RWPE2 (cell line): ENCODE data around the gene GBE1.

Experiments
- ATAC-seq: fragments of 200-7000 bp; cut with Tn5 transposase; 3 replicates; pipeline ENCODE4 v1.9.1; 2021; ENCODE audit warnings: low read depth
- DNase-seq: peaks from one replicate; pipeline ENCODE4 v3.0.0-alpha.2; 2020; ENCODE audit warnings: low spot score
- H3K27ac ChIP-seq: fragments of 450-650 bp; 2 replicates; pipeline ENCODE4 v1.5.1; 2017; ENCODE audit warnings: mild to moderate bottlenecking; ENCODE audit not compliant: poor library complexity, severe bottlenecking
- H3K27me3 ChIP-seq: fragments of 250-450 bp; sonication (Bioruptor Pico); 2 replicates; pipeline ENCODE4 v1.5.1; 2021; ENCODE audit warnings: mild to moderate bottlenecking, moderate library complexity; ENCODE audit not compliant: insufficient read depth, poor library complexity, severe bottlenecking
- H3K36me3 ChIP-seq: fragments of 250-450 bp; sonication (Bioruptor Pico); 2 replicates; pipeline ENCODE4 v1.5.1; 2020; ENCODE audit warnings: low read depth, mild to moderate bottlenecking, moderate library complexity
- H3K4me1 ChIP-seq: fragments of 250-450 bp; sonication (Bioruptor Pico); 2 replicates; pipeline ENCODE4 v1.5.1; 2021; ENCODE audit warnings: mild to moderate bottlenecking, moderate library complexity; ENCODE audit not compliant: insufficient read depth, poor library complexity, severe bottlenecking
- H3K4me3 ChIP-seq: fragments of 250-450 bp; sonication (Bioruptor Pico); 2 replicates; pipeline ENCODE4 v1.5.1; 2021; ENCODE audit warnings: mild to moderate bottlenecking, moderate library complexity; ENCODE audit not compliant: severe bottlenecking
- H3K9me3 ChIP-seq: fragments of 250-450 bp; sonication (Bioruptor Pico); 2 replicates; pipeline ENCODE4 v1.5.1; 2021; ENCODE audit warnings: mild to moderate bottlenecking, moderate library complexity; ENCODE audit not compliant: severe bottlenecking
- CTCF ChIP-seq: fragments of 450-650 bp; IDR thresholded peaks from one replicate; pipeline ENCODE4 v1.5.1; 2017; ENCODE audit warnings: mild to moderate bottlenecking, moderate library complexity; ENCODE audit not compliant: poor library complexity, severe bottlenecking

Gene GBE1

GRCh38 chr3:81709606-81710005 is 51.8 kb downstream of the GBE1 start:
- ATAC-seq, result no peak
- TF ChIP-seq CTCF, result no peak
- no peaks in the 10 kb centered on the region for H3K27me3 ChIP-seq
- no peak overlapping the region for H3K27ac ChIP-seq
- no peaks in the 10 kb centered on the region for H3K9me3 ChIP-seq
- H3K4me1 ChIP-seq, result no peaks in the 10 kb centered on the region
- no peaks in the 10 kb centered on the region for H3K36me3 ChIP-seq
- no peak overlapping the region for H3K4me3 ChIP-seq
- DNase-seq, result no peak

DNA sequence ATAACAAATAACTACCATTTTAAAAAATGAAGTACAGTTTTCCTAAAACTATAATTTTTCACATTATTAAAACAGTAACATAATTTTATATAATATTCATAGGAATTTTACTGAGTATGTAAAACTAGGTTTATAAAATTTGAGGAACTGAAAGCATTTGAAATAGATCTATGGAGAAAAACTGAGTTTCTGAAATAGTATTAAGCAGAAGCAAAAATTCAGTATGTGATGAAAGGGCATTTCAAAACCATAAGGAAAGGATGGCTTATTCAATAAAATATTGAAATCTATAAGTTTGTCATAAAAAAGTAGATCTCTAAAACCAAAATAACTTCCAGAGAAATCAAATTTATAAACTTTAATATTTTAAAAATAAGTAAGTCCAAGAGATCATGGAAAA is 53.4 kb downstream of the GBE1 start:
- H3K4me3 ChIP-seq, result no peak overlapping the region
- TF ChIP-seq CTCF, result no peak
- ATAC-seq (no peak), DNase-seq (no peak)
- no peaks in the 10 kb centered on the region for H3K36me3 ChIP-seq
- H3K27ac ChIP-seq, result no peak overlapping the region
- H3K9me3 ChIP-seq, result no peaks in the 10 kb centered on the region
- H3K27me3 ChIP-seq, result no peaks in the 10 kb centered on the region
- H3K4me1 ChIP-seq, result no peaks in the 10 kb centered on the region

DNA sequence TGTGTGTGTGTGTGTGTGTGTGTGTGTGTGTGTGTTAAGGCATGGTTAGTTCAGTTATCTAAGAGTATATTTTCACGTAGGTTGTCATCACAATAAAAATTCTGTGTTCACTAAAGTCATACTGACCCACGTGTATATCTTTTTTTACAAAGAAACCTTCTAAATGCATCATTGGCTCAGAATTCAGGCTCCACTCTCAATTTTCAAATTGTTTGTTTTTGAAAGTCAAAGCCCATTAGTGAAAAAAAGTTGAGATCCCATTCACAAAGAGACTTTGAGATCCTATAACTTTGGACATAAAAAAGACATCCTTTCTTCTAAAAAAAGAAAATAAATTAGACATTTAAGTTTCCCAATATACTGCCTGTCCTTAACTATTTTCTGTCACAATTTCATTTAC is 59.3 kb downstream of the GBE1 start:
- TF ChIP-seq CTCF, result no peak
- H3K4me3 ChIP-seq, result no peak overlapping the region
- no peaks in the 10 kb centered on the region for H3K27me3 ChIP-seq
- no peaks in the 10 kb centered on the region for H3K4me1 ChIP-seq
- ATAC-seq, result no peak
- peaks cover 4% of the 10 kb centered on the region for H3K36me3 ChIP-seq
- no peaks in the 10 kb centered on the region for H3K9me3 ChIP-seq
- no peak for DNase-seq
- no peak overlapping the region for H3K27ac ChIP-seq

DNA sequence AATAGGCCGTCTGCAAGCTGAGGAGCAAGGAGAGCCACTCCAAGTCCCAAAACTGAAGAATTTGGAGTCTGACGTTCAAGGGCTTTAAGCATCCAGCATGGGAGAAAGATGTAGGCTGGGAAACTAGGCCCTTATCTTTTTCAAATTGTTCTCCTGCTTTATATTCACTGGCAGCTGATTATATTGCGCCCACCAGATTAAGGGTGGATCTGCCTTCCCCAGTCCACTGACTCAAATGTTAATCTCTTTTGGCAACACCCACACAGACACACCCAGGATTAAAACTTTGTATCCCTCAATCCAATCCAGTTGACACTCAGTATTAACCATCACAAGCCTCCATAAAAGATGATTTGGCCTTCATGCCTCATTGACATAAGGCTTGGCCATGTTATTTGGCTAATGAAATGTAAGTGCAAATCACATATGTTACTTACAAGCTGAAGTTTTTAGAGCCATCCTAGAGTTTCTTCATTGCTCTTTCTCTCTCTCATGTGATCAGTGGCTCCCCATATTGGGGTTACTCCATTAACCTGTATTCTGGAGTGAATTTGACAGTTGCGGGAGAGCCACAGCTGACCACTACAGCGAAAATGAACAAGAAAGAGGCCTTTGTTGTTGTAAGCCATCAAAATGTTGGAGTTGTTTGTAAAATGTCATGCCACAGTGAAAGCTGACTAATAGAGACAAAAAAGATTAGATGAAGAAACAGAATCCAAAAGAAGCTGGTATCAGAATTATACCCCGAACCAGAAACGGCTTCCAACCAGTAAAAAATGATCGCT is 61.7 kb downstream of the GBE1 start:
- no peak for TF ChIP-seq CTCF
- H3K36me3 ChIP-seq, result peaks cover 4% of the 10 kb centered on the region
- DNase-seq (no peak), ATAC-seq (no peak)
- H3K27ac ChIP-seq, result no peak overlapping the region
- no peaks in the 10 kb centered on the region for H3K9me3 ChIP-seq
- no peak overlapping the region for H3K4me3 ChIP-seq
- H3K27me3 ChIP-seq, result no peaks in the 10 kb centered on the region
- H3K4me1 ChIP-seq, result no peaks in the 10 kb centered on the region

- no peak for TF ChIP-seq CTCF
- ATAC-seq (no peak), DNase-seq (no peak)
- Histone ChIP-seq H3K4me1 (no peaks in the 10 kb centered on the region), H3K9me3 (no peaks in the 10 kb centered on the region), H3K27ac (no peak overlapping the region), H3K36me3 (peaks cover 4% of the 10 kb centered on the region), H3K27me3 (no peaks in the 10 kb centered on the region), H3K4me3 (no peak overlapping the region)
These were observed 65.4 kb downstream of the GBE1 start for GRCh38 chr3:81696090-81696489.
